ENCODE measurements around the gene CLEC18B. TPM values are rescaled to one million over a fixed set of nuclear protein-coding genes. Genes with fewer than 3 reads are reported as not detected.
"Not testable (repeated sequence)": the region's sequence is repeated elsewhere in the genome, so short reads cannot be mapped to it uniquely, and the experiment has no call there.

CLEC18B gene
- total RNA-seq, 2 experiments from 2014 or later: 1.4 to 1.9 TPM

GRCh38 chr16:74410057-74410957 is 11.0 kb downstream of the CLEC18B start:
- H3K27me3 Mint-ChIP-seq; POLR2A ChIA-PET; H3K4me1 Mint-ChIP-seq; H3K9me3 Mint-ChIP-seq; H3K36me3 Mint-ChIP-seq (ENCODE audit: low read depth); H3K27ac Mint-ChIP-seq; DNase-seq; CTCF ChIA-PET; H3K4me3 Mint-ChIP-seq: not testable (repeated sequence)

- POLR2A ChIA-PET; H3K4me3 Mint-ChIP-seq; H3K36me3 Mint-ChIP-seq (ENCODE audit: low read depth); H3K4me1 Mint-ChIP-seq; H3K27me3 Mint-ChIP-seq; H3K27ac Mint-ChIP-seq; H3K9me3 Mint-ChIP-seq; DNase-seq; CTCF ChIA-PET: not testable (repeated sequence)
These were observed 11.9 kb downstream of the CLEC18B start for GRCh38 chr16:74409185-74409981.

- H3K27me3 Mint-ChIP-seq, CTCF ChIA-PET, H3K4me3 Mint-ChIP-seq: not testable (repeated sequence)
These were observed 13.9 kb downstream of the CLEC18B start for GRCh38 chr16:74407362-74407705.

GRCh38 chr16:74406600-74407361 is 14.5 kb downstream of the CLEC18B start:
- CTCF ChIA-PET; H3K9me3 Mint-ChIP-seq; H3K27me3 Mint-ChIP-seq; DNase-seq; POLR2A ChIA-PET; H3K27ac Mint-ChIP-seq; H3K4me3 Mint-ChIP-seq; H3K36me3 Mint-ChIP-seq (ENCODE audit: low read depth); H3K4me1 Mint-ChIP-seq: not testable (repeated sequence)

More at GRCh38 chr16:74407362-74407705, 13.9 kb downstream of the CLEC18B start:
- H3K9me3 Mint-ChIP-seq; H3K4me1 Mint-ChIP-seq; DNase-seq; H3K27ac Mint-ChIP-seq; H3K36me3 Mint-ChIP-seq (ENCODE audit: low read depth); POLR2A ChIA-PET: not testable (repeated sequence)

GRCh38 chr16:74404148-74404933 is 16.9 kb downstream of the CLEC18B start:
- H3K36me3 Mint-ChIP-seq (ENCODE audit: low read depth); CTCF ChIA-PET; H3K9me3 Mint-ChIP-seq; DNase-seq; H3K27ac Mint-ChIP-seq; H3K4me1 Mint-ChIP-seq; H3K27me3 Mint-ChIP-seq; POLR2A ChIA-PET; H3K4me3 Mint-ChIP-seq: not testable (repeated sequence)

- H3K36me3 Mint-ChIP-seq (ENCODE audit: low read depth); DNase-seq; H3K27ac Mint-ChIP-seq; H3K27me3 Mint-ChIP-seq; H3K4me3 Mint-ChIP-seq; CTCF ChIA-PET; POLR2A ChIA-PET; H3K4me1 Mint-ChIP-seq; H3K9me3 Mint-ChIP-seq: not testable (repeated sequence)
These were observed 21.0 kb downstream of the CLEC18B start for GRCh38 chr16:74400238-74400637.

- H3K4me1 Mint-ChIP-seq; H3K27ac Mint-ChIP-seq; DNase-seq; H3K4me3 Mint-ChIP-seq; H3K9me3 Mint-ChIP-seq; H3K27me3 Mint-ChIP-seq; CTCF ChIA-PET; POLR2A ChIA-PET; H3K36me3 Mint-ChIP-seq (ENCODE audit: low read depth): not testable (repeated sequence)
These were observed 22.9 kb downstream of the CLEC18B start for GRCh38 chr16:74398212-74398895.

- H3K4me1 Mint-ChIP-seq; CTCF ChIA-PET; H3K27me3 Mint-ChIP-seq; H3K36me3 Mint-ChIP-seq (ENCODE audit: low read depth); H3K9me3 Mint-ChIP-seq; H3K4me3 Mint-ChIP-seq; POLR2A ChIA-PET; H3K27ac Mint-ChIP-seq; DNase-seq: not testable (repeated sequence)
These were observed 24.7 kb downstream of the CLEC18B start for GRCh38 chr16:74396521-74397017.

GRCh38 chr16:74394604-74395003 is 26.7 kb downstream of the CLEC18B start:
- POLR2A ChIA-PET; DNase-seq; H3K27me3 Mint-ChIP-seq; H3K4me3 Mint-ChIP-seq; CTCF ChIA-PET; H3K9me3 Mint-ChIP-seq; H3K36me3 Mint-ChIP-seq (ENCODE audit: low read depth); H3K27ac Mint-ChIP-seq; H3K4me1 Mint-ChIP-seq: not testable (repeated sequence)

GRCh38 chr16:74394131-74394530 is 27.1 kb downstream of the CLEC18B start:
- H3K36me3 Mint-ChIP-seq (ENCODE audit: low read depth): not testable (repeated sequence)

GRCh38 chr16:74391454-74392050 is 29.7 kb downstream of the CLEC18B start:
- H3K9me3 Mint-ChIP-seq; H3K27me3 Mint-ChIP-seq; H3K4me1 Mint-ChIP-seq; H3K27ac Mint-ChIP-seq; H3K36me3 Mint-ChIP-seq (ENCODE audit: low read depth); DNase-seq; POLR2A ChIA-PET; H3K4me3 Mint-ChIP-seq; CTCF ChIA-PET: not testable (repeated sequence)

More at GRCh38 chr16:74394131-74394530, 27.1 kb downstream of the CLEC18B start:
- H3K27me3 Mint-ChIP-seq, POLR2A ChIA-PET, H3K4me3 Mint-ChIP-seq, H3K9me3 Mint-ChIP-seq, H3K4me1 Mint-ChIP-seq, H3K27ac Mint-ChIP-seq, DNase-seq, CTCF ChIA-PET: not testable (repeated sequence)

Data from activated CD4-positive, alpha-beta T cell treated with anti-CD3 and anti-CD28 coated beads, Interleukin-2, amount 10 ng/mL, durations not matched to agents 7 days and 5 days (primary cell).